ENCODE results near the gene TBC1D8. TPM values are rescaled to one million over a fixed set of nuclear protein-coding genes. Genes with fewer than 3 reads are reported as not detected.
A peak's percentile ranks its signal among the peaks of the same experiment; 100 is the strongest.

The TBC1D8 gene
- total RNA-seq, 3 donors from 2014 or later (not counting 1 experiment from before 2014, with no cell fraction given), result 2.2 to 8.7 (median 5.1) TPM

DNA sequence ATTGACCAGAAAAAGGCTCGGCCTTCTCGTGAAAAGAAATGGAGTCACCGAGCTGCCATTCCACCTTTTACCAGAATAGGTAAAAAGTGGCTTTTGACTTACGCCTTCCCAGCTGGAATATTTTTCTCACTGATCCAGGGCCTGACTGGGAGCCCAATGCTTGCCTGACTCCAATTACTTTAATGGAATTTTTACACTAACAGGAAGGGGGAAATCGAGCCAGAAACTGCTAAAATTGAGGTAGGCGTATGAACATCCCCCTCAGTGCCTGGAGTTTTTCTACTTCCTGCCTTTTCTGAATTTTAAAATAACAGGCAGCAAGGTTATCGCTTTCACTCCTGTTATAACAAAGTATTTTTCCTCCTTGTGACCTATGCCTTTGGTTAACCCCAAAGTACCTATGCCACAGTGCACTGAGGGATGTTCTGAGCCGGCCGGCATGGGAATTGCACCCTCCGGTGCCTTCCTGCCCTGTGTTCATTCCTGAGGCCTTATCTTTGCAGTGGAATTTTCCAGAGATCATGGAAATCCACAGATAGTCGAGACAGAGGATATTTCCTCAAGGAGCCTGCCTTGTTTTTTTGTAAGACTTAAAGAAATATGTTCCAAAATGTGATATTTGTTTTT is 167.4 kb downstream of the TBC1D8 start:
- Mint-ChIP-seq H3K27ac (no peak overlapping the region), H3K27me3 (ENCODE audit: low read depth in 2 of 2) (peaks cover 6 to 13% of the 10 kb centered on the region in 2 donors), H3K4me1 (peaks cover 0 to 7% of the 10 kb centered on the region in 2 donors), H3K4me3 (no peak overlapping the region), H3K36me3 (no peaks in the 10 kb centered on the region), H3K9me3 (no peaks in the 10 kb centered on the region)
- WGBS (ENCODE audit: insufficient coverage), result 83% methylated on average over 11 of the region's 11 CpGs
- Histone ChIP-seq H3K27ac (ENCODE audit: low read length) (no peak overlapping the region), H3K27me3 (ENCODE audit: control insufficient read depth, insufficient read depth, low read length) (no peaks in the 10 kb centered on the region), H3K36me3 (ENCODE audit: control insufficient read depth, insufficient read depth, low read length) (no peaks in the 10 kb centered on the region), H3K9me3 (ENCODE audit: control insufficient read depth, insufficient read depth, low read length) (no peaks in the 10 kb centered on the region), H3K4me1 (ENCODE audit: control insufficient read depth, insufficient read depth, low read length) (no peaks in the 10 kb centered on the region), H3K4me3 (ENCODE audit: low read length) (no peak overlapping the region)
- intact Hi-C loops (cut with micrococcal nuclease), result loop anchor here (1.0 to 2.0 kb wide), 2 partner anchors 388 to 721 kb away; no protein-coding TSS in a partner anchor
- no peak for ATAC-seq
- DNase-seq, result no peak
- no peak for TF ChIP-seq CTCF (IDR thresholded peaks at IDR 0.05)

GRCh38 chr2:100983201-100983600 is 168.0 kb downstream of the TBC1D8 start:
- H3K4me1 ChIP-seq (ENCODE audit: control insufficient read depth, insufficient read depth, low read length), result no peaks in the 10 kb centered on the region
- ATAC-seq, result no peak

DNA sequence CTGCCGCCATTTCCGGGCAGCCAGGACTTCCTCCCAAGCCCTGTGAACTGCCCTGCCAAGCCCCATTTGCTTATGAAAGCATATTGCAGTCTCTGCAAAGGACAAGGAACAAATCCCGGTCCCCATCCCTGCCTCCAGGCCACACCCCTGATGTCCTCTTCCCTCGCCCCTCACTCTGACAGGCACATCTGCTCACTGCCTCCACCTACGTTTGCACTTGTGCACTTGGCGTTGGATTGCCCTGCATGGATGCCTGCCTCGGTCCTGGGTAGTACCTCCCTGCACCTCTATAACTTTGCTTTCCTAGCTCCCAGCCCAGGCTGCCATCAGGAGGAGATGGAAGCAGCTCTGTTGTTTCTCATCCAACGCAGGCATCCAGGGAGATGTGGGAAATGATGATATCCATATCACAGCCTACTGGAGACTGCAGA is 168.7 kb downstream of the TBC1D8 start:
- intact Hi-C loops (cut with micrococcal nuclease), result no loop called here
- Histone ChIP-seq H3K36me3 (ENCODE audit: control insufficient read depth, insufficient read depth, low read length) (no peaks in the 10 kb centered on the region), H3K4me3 (ENCODE audit: low read length) (no peak overlapping the region), H3K27me3 (ENCODE audit: control insufficient read depth, insufficient read depth, low read length) (no peaks in the 10 kb centered on the region), H3K9me3 (ENCODE audit: control insufficient read depth, insufficient read depth, low read length) (no peaks in the 10 kb centered on the region), H3K27ac (ENCODE audit: low read length) (no peak overlapping the region), H3K4me1 (ENCODE audit: control insufficient read depth, insufficient read depth, low read length) (no peaks in the 10 kb centered on the region)
- ATAC-seq (peak in 1 of 3 donors; percentile 30), DNase-seq (no peak)
- Mint-ChIP-seq H3K4me1 (peaks cover 0 to 7% of the 10 kb centered on the region in 2 donors), H3K27me3 (ENCODE audit: low read depth in 2 of 2) (peaks cover 6 to 13% of the 10 kb centered on the region in 2 donors), H3K9me3 (no peaks in the 10 kb centered on the region), H3K36me3 (no peaks in the 10 kb centered on the region), H3K27ac (no peak overlapping the region), H3K4me3 (no peak overlapping the region)
- 88% methylated on average over 8 of the region's 8 CpGs for WGBS (ENCODE audit: insufficient coverage)
- TF ChIP-seq CTCF (IDR thresholded peaks at IDR 0.05), result no peak

More at GRCh38 chr2:100983201-100983600, 168.0 kb downstream of the TBC1D8 start:
- Histone ChIP-seq H3K27me3 (ENCODE audit: control insufficient read depth, insufficient read depth, low read length) (no peaks in the 10 kb centered on the region), H3K9me3 (ENCODE audit: control insufficient read depth, insufficient read depth, low read length) (no peaks in the 10 kb centered on the region), H3K27ac (ENCODE audit: low read length) (no peak overlapping the region), H3K36me3 (ENCODE audit: control insufficient read depth, insufficient read depth, low read length) (no peaks in the 10 kb centered on the region), H3K4me3 (ENCODE audit: low read length) (no peak overlapping the region)
- H3K9me3 Mint-ChIP-seq, result no peaks in the 10 kb centered on the region
- DNase-seq, result no peak
- intact Hi-C loops (cut with micrococcal nuclease), result no loop called here
- TF ChIP-seq CTCF (IDR thresholded peaks at IDR 0.05), result no peak
- no peak overlapping the region for H3K27ac Mint-ChIP-seq
- no peaks in the 10 kb centered on the region for H3K36me3 Mint-ChIP-seq
- H3K4me3 Mint-ChIP-seq, result no peak overlapping the region
- H3K4me1 Mint-ChIP-seq, result peaks cover 0 to 7% of the 10 kb centered on the region in 2 donors
- WGBS (ENCODE audit: insufficient coverage), result 88% methylated on average over 12 of the region's 12 CpGs
- peaks cover 6 to 13% of the 10 kb centered on the region in 2 donors for H3K27me3 Mint-ChIP-seq (ENCODE audit: low read depth in 2 of 2)

DNA sequence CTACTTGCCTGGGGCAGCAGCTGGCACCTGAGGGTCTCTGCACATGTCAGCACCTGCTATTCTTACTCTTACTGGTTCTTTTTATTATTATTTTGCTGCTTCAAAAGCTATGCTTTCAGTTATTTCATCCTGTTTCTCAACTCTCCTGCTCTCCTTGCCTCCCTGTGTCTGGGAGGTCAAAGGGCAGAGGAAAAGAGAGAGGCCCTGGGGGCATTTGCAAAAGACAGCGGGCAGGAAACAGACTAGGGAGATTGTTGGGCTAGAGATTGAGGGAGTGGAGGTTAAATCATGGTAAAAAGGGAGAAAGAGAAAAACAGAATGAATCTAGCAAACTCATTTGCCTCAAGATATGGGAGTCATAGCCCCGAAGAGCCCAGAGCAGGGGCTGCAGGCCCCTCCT is 170.2 kb downstream of the TBC1D8 start:
- Histone ChIP-seq H3K36me3 (ENCODE audit: control insufficient read depth, insufficient read depth, low read length) (no peaks in the 10 kb centered on the region), H3K27me3 (ENCODE audit: control insufficient read depth, insufficient read depth, low read length) (no peaks in the 10 kb centered on the region), H3K9me3 (ENCODE audit: control insufficient read depth, insufficient read depth, low read length) (no peaks in the 10 kb centered on the region), H3K4me1 (ENCODE audit: control insufficient read depth, insufficient read depth, low read length) (peaks cover 3% of the 10 kb centered on the region), H3K4me3 (ENCODE audit: low read length) (no peak overlapping the region), H3K27ac (ENCODE audit: low read length) (no peak overlapping the region)
- WGBS (ENCODE audit: insufficient coverage), result 75% methylated on average over 2 of the region's 2 CpGs
- ATAC-seq, result no peak
- Mint-ChIP-seq H3K27me3 (ENCODE audit: low read depth in 2 of 2) (peaks cover 6 to 15% of the 10 kb centered on the region in 2 donors), H3K9me3 (no peaks in the 10 kb centered on the region), H3K4me1 (peaks cover 0 to 7% of the 10 kb centered on the region in 2 donors), H3K4me3 (no peak overlapping the region), H3K27ac (no peak overlapping the region), H3K36me3 (no peaks in the 10 kb centered on the region)
- TF ChIP-seq CTCF (IDR thresholded peaks at IDR 0.05), result no peak
- intact Hi-C loops (cut with micrococcal nuclease), result no loop called here
- DNase-seq, result no peak
